ENCODE results near the gene OR13C5.

DNA sequence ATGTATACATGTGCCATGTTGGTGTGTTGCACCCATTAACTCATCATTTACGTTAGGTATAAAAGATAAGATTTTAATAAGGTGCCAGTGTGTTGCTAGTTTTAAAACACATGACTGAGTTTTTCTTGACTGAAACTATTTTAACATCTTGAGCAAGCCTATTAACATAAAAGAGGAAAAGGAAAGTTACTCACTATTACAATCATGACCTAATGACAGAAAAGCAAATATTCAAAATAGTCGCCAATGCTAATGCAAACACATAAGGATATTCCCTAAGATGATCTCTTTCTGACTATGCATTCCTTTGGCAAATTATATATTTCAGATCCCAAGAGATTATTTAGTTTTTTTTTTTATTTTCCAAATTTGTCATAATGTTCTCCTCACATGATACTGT lies 12.0 kb upstream of the OR13C5 start:
- TF ChIP-seq RAD21 (IDR thresholded peaks at IDR 0.05; ENCODE audit: low read depth) (no peak), ZNF274 (IDR thresholded peaks at IDR 0.05; ENCODE audit: low read depth, low read length) (no peak), CEBPB (IDR thresholded peaks at IDR 0.05; ENCODE audit: low read depth) (no peak), POLR2A (IDR thresholded peaks at IDR 0.05; ENCODE audit: borderline replicate concordance, extremely low read depth, insufficient read depth, insufficient read length) (no peak), YY1 (IDR thresholded peaks at IDR 0.05; ENCODE audit: extremely low read depth, insufficient replicate concordance, low read depth, low read length) (no peak), TCF7L2 (IDR thresholded peaks at IDR 0.05; ENCODE audit: borderline replicate concordance, extremely low read depth, insufficient read depth, insufficient read length) (no peak), POLR2AphosphoS5 (IDR thresholded peaks at IDR 0.05; ENCODE audit: low read depth, low read length) (no peak)
- TF ChIP-seq, protein P1, sequence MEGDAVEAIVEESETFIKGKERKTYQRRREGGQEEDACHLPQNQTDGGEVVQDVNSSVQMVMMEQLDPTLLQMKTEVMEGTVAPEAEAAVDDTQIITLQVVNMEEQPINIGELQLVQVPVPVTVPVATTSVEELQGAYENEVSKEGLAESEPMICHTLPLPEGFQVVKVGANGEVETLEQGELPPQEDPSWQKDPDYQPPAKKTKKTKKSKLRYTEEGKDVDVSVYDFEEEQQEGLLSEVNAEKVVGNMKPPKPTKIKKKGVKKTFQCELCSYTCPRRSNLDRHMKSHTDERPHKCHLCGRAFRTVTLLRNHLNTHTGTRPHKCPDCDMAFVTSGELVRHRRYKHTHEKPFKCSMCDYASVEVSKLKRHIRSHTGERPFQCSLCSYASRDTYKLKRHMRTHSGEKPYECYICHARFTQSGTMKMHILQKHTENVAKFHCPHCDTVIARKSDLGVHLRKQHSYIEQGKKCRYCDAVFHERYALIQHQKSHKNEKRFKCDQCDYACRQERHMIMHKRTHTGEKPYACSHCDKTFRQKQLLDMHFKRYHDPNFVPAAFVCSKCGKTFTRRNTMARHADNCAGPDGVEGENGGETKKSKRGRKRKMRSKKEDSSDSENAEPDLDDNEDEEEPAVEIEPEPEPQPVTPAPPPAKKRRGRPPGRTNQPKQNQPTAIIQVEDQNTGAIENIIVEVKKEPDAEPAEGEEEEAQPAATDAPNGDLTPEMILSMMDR (IDR thresholded peaks at IDR 0.05 in 2 of 3, conservative IDR thresholded peaks at IDR 0.05 in 1 of 3; ENCODE audit: borderline replicate concordance in 1 of 3, insufficient read depth in 1 of 3, low read depth in 2 of 3, low read length in 2 of 3), result no peak
- TF ChIP-seq, protein P2, sequence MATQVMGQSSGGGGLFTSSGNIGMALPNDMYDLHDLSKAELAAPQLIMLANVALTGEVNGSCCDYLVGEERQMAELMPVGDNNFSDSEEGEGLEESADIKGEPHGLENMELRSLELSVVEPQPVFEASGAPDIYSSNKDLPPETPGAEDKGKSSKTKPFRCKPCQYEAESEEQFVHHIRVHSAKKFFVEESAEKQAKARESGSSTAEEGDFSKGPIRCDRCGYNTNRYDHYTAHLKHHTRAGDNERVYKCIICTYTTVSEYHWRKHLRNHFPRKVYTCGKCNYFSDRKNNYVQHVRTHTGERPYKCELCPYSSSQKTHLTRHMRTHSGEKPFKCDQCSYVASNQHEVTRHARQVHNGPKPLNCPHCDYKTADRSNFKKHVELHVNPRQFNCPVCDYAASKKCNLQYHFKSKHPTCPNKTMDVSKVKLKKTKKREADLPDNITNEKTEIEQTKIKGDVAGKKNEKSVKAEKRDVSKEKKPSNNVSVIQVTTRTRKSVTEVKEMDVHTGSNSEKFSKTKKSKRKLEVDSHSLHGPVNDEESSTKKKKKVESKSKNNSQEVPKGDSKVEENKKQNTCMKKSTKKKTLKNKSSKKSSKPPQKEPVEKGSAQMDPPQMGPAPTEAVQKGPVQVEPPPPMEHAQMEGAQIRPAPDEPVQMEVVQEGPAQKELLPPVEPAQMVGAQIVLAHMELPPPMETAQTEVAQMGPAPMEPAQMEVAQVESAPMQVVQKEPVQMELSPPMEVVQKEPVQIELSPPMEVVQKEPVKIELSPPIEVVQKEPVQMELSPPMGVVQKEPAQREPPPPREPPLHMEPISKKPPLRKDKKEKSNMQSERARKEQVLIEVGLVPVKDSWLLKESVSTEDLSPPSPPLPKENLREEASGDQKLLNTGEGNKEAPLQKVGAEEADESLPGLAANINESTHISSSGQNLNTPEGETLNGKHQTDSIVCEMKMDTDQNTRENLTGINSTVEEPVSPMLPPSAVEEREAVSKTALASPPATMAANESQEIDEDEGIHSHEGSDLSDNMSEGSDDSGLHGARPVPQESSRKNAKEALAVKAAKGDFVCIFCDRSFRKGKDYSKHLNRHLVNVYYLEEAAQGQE (IDR thresholded peaks at IDR 0.05; ENCODE audit: low read depth), result no peak
